ENCODE data around the gene SAMD5. TPM values are rescaled to one million over a fixed set of nuclear protein-coding genes. Genes with fewer than 3 reads are reported as not detected.

SAMD5 gene
- total and polyA plus RNA-seq, 9 of the 15 experiments (the other 6 are each of a cell fraction or from before 2014, with no cell fraction given) = 0.15 to 0.91 (median 0.55) TPM

- no peak for TF ChIP-seq GATAD2B (IDR thresholded peaks at IDR 0.05; ENCODE audit: borderline replicate concordance)
- TF ChIP-seq CEBPG (CRISPR knock-in tag; IDR thresholded peaks at IDR 0.05) = no peak
- no peak for TF ChIP-seq CEBPG (tag; conservative IDR thresholded peaks at IDR 0.05 in 1 of 2, IDR thresholded peaks at IDR 0.05 in 1 of 2)
- no peak for TF ChIP-seq PBX2 (CRISPR knock-in tag; IDR thresholded peaks at IDR 0.05; ENCODE audit: low read depth)
- no peak for TF ChIP-seq PBX2 (tag; conservative IDR thresholded peaks at IDR 0.05; ENCODE audit: low read depth)
- TF ChIP-seq ZNF324 (CRISPR knock-in tag; IDR thresholded peaks at IDR 0.05) = no peak
- no peak for TF ChIP-seq NFIX (CRISPR knock-in tag; IDR thresholded peaks at IDR 0.05; ENCODE audit: low read depth)
- no peak for TF ChIP-seq ZNF77 (CRISPR knock-in tag; IDR thresholded peaks at IDR 0.05)
- ChIA-PET POLR2A (interaction anchor here (1.3 to 1.7 kb wide), 2 partner anchors 16 to 36 kb away, joined by 3 to 6 read pairs; no protein-coding TSS in a partner anchor), CTCF (ENCODE audit: low intra/inter-chr PET ratio) (no interaction called here)
- FAIRE-seq (no peak), DNase-seq (ENCODE audit: extremely low read depth in 1 of 4, low spot score in 3 of 4) (no peak), ATAC-seq (no peak)
- in situ Hi-C loops (cut with MboI) = no loop called here
- Histone ChIP-seq H3K36me3 (ENCODE audit: control insufficient read depth, insufficient read depth, low read length) (no peaks in the 10 kb centered on the region), H4K20me1 (replicated peaks; ENCODE audit: control insufficient read depth, insufficient read depth, low read length) (no peaks in the 10 kb centered on the region), H3K27ac (ENCODE audit: extremely low read depth, low read depth, low read length) (no peak overlapping the region), H3K9me1 (ENCODE audit: control insufficient read depth, insufficient read depth, low read length) (no peaks in the 10 kb centered on the region), H3K9me3 (replicated peaks; ENCODE audit: control insufficient read depth, insufficient read depth, low read depth, low read length) (no peaks in the 10 kb centered on the region), H3K4me3 (no peak overlapping the region), H3K79me2 (ENCODE audit: control insufficient read depth, insufficient read depth, low read length) (no peaks in the 10 kb centered on the region), H3K4me2 (ENCODE audit: insufficient read depth, low read length) (no peak overlapping the region), H3K27me3 (ENCODE audit: control insufficient read depth in 2 of 2, insufficient read depth in 2 of 2, low read length in 2 of 2) (peaks cover 12 to 23% of the 10 kb centered on the region in 2 experiments), H2AFZ (ENCODE audit: low read depth, low read length) (no peak overlapping the region), H3K4me1 (replicated peaks in 1 of 2; ENCODE audit: control insufficient read depth in 2 of 2, insufficient read depth in 2 of 2, low read length in 2 of 2) (no peaks in the 10 kb centered on the region), H3K9ac (ENCODE audit: insufficient read depth in 1 of 2, low read depth in 2 of 2, low read length in 2 of 2) (no peak overlapping the region)
- WGBS (ENCODE audit: insufficient coverage, low coverage, missing lambda C conversion rate) = 6% methylated on average over 1 of the region's 1 CpG
- BruUV-seq (replicated peaks) = no TSS peak
- intact Hi-C loops (cut with micrococcal nuclease) = no loop called here
Measured at GRCh38 chr6:147582991-147583390, 74.5 kb downstream of the SAMD5 start.

All from K562 (cell line).